H9 (cell line): ENCODE measurements around the gene FHOD3. TPM values are rescaled to one million over a fixed set of nuclear protein-coding genes. Genes with fewer than 3 reads are reported as not detected.

Experiments
- DNase-seq: peaks from one replicate; pipeline ENCODE4 v3.0.0-alpha.2; 2017
- H2AFZ ChIP-seq: one replicate; pipeline ENCODE4 v1.6.1; 2013; ENCODE audit warnings: mild to moderate bottlenecking, low read length, control low read depth, moderate library complexity
- H2AK5ac ChIP-seq: 2 replicates; pipeline ENCODE4 v1.6.1; 2013; ENCODE audit warnings: low read length, control low read depth, mixed read lengths; ENCODE audit not compliant: insufficient read length
- H2BK120ac ChIP-seq: one replicate; pipeline ENCODE4 v1.6.1; 2013; ENCODE audit warnings: low read depth, mild to moderate bottlenecking, low read length, control low read depth, inconsistent platforms; ENCODE audit not compliant: poor library complexity, severe bottlenecking
- H2BK12ac ChIP-seq: 2 replicates; pipeline ENCODE4 v1.6.1; 2013; ENCODE audit warnings: low read length, control low read depth, mixed read lengths, low read depth; ENCODE audit not compliant: insufficient read length
- H2BK15ac ChIP-seq: 2 replicates; pipeline ENCODE4 v1.6.1; 2013; ENCODE audit warnings: low read depth, low read length, control low read depth
- H2BK20ac ChIP-seq: one replicate; pipeline ENCODE4 v1.6.1; 2013; ENCODE audit warnings: low read depth, mild to moderate bottlenecking, low read length, control low read depth, inconsistent platforms; ENCODE audit not compliant: poor library complexity, severe bottlenecking
- H2BK5ac ChIP-seq: 2 replicates; pipeline ENCODE4 v1.6.1; 2013; ENCODE audit warnings: low read length, control low read depth, mixed read lengths; ENCODE audit not compliant: insufficient read length
- H3K14ac ChIP-seq: 2 replicates; pipeline ENCODE4 v1.6.1; 2013; ENCODE audit warnings: low read length, control low read depth; ENCODE audit not compliant: insufficient read depth
- H3K18ac ChIP-seq: 2 replicates; pipeline ENCODE4 v1.6.1; 2013; ENCODE audit warnings: low read depth, mild to moderate bottlenecking, mixed read lengths, low read length, control low read depth; ENCODE audit not compliant: insufficient read length
- H3K23ac ChIP-seq: 2 replicates; pipeline ENCODE4 v1.6.1; 2013; ENCODE audit warnings: low read length, control low read depth, mixed read lengths, low read depth; ENCODE audit not compliant: insufficient read length
- H3K23me2 ChIP-seq: 2 replicates; pipeline ENCODE4 v1.6.1; 2013; ENCODE audit warnings: low read depth, mild to moderate bottlenecking, mixed read lengths, low read length, control low read depth; ENCODE audit not compliant: insufficient read length, poor library complexity, severe bottlenecking
- H3K27ac ChIP-seq: 2 replicates; pipeline ENCODE4 v1.5.1; 2013; ENCODE audit warnings: low read length, control low read depth, mixed read lengths, low read depth; ENCODE audit not compliant: insufficient read length
- H3K27me3 ChIP-seq: 2 replicates; pipeline ENCODE4 v1.6.1; 2013; ENCODE audit warnings: low read length, control low read depth, inconsistent platforms; ENCODE audit not compliant: insufficient read depth
- H3K4ac ChIP-seq: 2 replicates; pipeline ENCODE4 v1.6.1; 2013; ENCODE audit warnings: low read depth, mild to moderate bottlenecking, control low read depth, inconsistent platforms, low read length, moderate library complexity
- H3K4me1 ChIP-seq: 2 replicates; pipeline ENCODE4 v1.6.1; 2013; ENCODE audit warnings: low read length, control low read depth, inconsistent platforms; ENCODE audit not compliant: insufficient read depth
- H3K4me2 ChIP-seq: 2 replicates; pipeline ENCODE4 v1.6.1; 2013; ENCODE audit warnings: low read length, control low read depth, mixed read lengths; ENCODE audit not compliant: insufficient read length, insufficient read depth
- H3K56ac ChIP-seq: 2 replicates; pipeline ENCODE4 v1.6.1; 2013; ENCODE audit warnings: low read depth, mild to moderate bottlenecking, mixed read lengths, low read length, control low read depth; ENCODE audit not compliant: insufficient read length
- H3K79me1 ChIP-seq: 2 replicates; pipeline ENCODE4 v1.6.1; 2013; ENCODE audit warnings: low read depth, mild to moderate bottlenecking, moderate library complexity, low read length, control low read depth, inconsistent platforms; ENCODE audit not compliant: insufficient read depth, poor library complexity, severe bottlenecking
- H3K79me2 ChIP-seq: 2 replicates; pipeline ENCODE4 v1.6.1; 2013; ENCODE audit warnings: low read length, control low read depth, inconsistent platforms; ENCODE audit not compliant: insufficient read depth
- H3K9ac ChIP-seq: 2 replicates; pipeline ENCODE4 v1.6.1; 2013; ENCODE audit warnings: low read length, control low read depth, mixed read lengths; ENCODE audit not compliant: insufficient read length; ENCODE audit errors: extremely low read depth
- H3K9me3 ChIP-seq: one replicate; pipeline ENCODE4 v1.6.1; 2013; ENCODE audit warnings: low read depth, low read length, inconsistent platforms; ENCODE audit not compliant: control insufficient read depth
- H3T11ph ChIP-seq: one replicate; pipeline ENCODE4 v1.6.1; 2013; ENCODE audit warnings: mild to moderate bottlenecking, low read length, control low read depth, inconsistent platforms
- H4K20me1 ChIP-seq: one replicate; pipeline ENCODE4 v1.6.1; 2013; ENCODE audit not compliant: control insufficient read depth, insufficient read length, insufficient read depth
- H4K5ac ChIP-seq: 2 replicates; pipeline ENCODE4 v1.6.1; 2013; ENCODE audit warnings: low read depth, mild to moderate bottlenecking, mixed read lengths, low read length, control low read depth; ENCODE audit not compliant: insufficient read length
- H4K8ac ChIP-seq: replicated peaks from 2 replicates; pipeline ENCODE4 v1.6.1; 2013; ENCODE audit warnings: low read length, control low read depth, mixed read lengths, low read depth; ENCODE audit not compliant: insufficient read length
- H4K91ac ChIP-seq: 2 replicates; pipeline ENCODE4 v1.6.1; 2013; ENCODE audit warnings: low read depth, mild to moderate bottlenecking, moderate library complexity, mixed read lengths, low read length, control low read depth; ENCODE audit not compliant: insufficient read length
- H3K27ac Mint-ChIP-seq, 3 experiments: 2 replicates in 2 of 3; 3 replicates in 1 of 3; pipeline ENCODE4 v1.8.0; 2020 to 2021; ENCODE audit warnings: mixed read lengths in 3 of 3, mild to moderate bottlenecking in 1 of 3, moderate library complexity in 1 of 3
- H3K27me3 Mint-ChIP-seq: 2 replicates; pipeline ENCODE4 v1.8.0; 2021; ENCODE audit warnings: low read depth, mild to moderate bottlenecking, moderate library complexity, mixed read lengths
- H3K36me3 Mint-ChIP-seq, 3 experiments: 2 replicates in 2 of 3; 3 replicates in 1 of 3; pipeline ENCODE4 v1.8.0; 2020 to 2021; ENCODE audit warnings: low read depth in 3 of 3, mixed read lengths in 3 of 3; ENCODE audit not compliant: insufficient read depth in 1 of 3
- H3K4me1 Mint-ChIP-seq, 2 experiments: 2 replicates each; pipeline ENCODE4 v1.8.0; 2020; ENCODE audit warnings: mixed read lengths in 2 of 2
- H3K4me3 Mint-ChIP-seq, 2 experiments: 2 replicates in 1 of 2; 3 replicates in 1 of 2; pipeline ENCODE4 v1.8.0; 2020 to 2021; ENCODE audit warnings: mild to moderate bottlenecking in 2 of 2, mixed read lengths in 2 of 2, moderate library complexity in 1 of 2
- H3K9me3 Mint-ChIP-seq, 2 experiments: 2 replicates in 1 of 2; 3 replicates in 1 of 2; pipeline ENCODE4 v1.8.0; 2020; ENCODE audit warnings: mild to moderate bottlenecking in 2 of 2, mixed read lengths in 2 of 2, moderate library complexity in 1 of 2
- CTCF ChIP-seq: fragments of 200-600 bp; sonication (generic); conservative IDR thresholded peaks from 3 replicates; pipeline ENCODE4 v1.8.0; 2021; ENCODE audit warnings: antibody characterized with exemption, mild to moderate bottlenecking
- WGBS: extraction: QIAGEN DNeasy Blood & Tissue Kit; methylation state at CpG from one replicate; pipeline ENCODE4 v1.1.7; 2013; ENCODE audit warnings: missing lambda C conversion rate, low lambda C conversion rate, mixed read lengths; ENCODE audit not compliant: insufficient read length; ENCODE audit errors: extremely low coverage; 5-methylcytosine and 5-hydroxymethylcytosine counted together
- total RNA-seq: library from RNA; stranded (reverse); gene quantifications from 2 replicates; pipeline ENCODE4 v1.2.1, GENCODE V29; 2021

The FHOD3 gene
- total RNA-seq, 1 experiment from 2014 or later, result 8.0 TPM

GRCh38 chr18:36420826-36421225 lies 123.3 kb downstream of the FHOD3 start:
- Histone ChIP-seq H2BK15ac (no peak overlapping the region), H4K5ac (no peak overlapping the region), H2BK12ac (no peak overlapping the region), H3K23me2 (no peaks in the 10 kb centered on the region), H3K27me3 (no peaks in the 10 kb centered on the region), H3K56ac (no peak overlapping the region), H3T11ph (no peak overlapping the region), H2BK20ac (no peak overlapping the region), H3K79me2 (no peaks in the 10 kb centered on the region), H3K14ac (no peak overlapping the region), H3K4ac (no peak overlapping the region), H3K79me1 (no peaks in the 10 kb centered on the region), H3K9ac (no peak overlapping the region), H3K18ac (no peak overlapping the region), H2BK120ac (no peak overlapping the region), H3K4me1 (no peaks in the 10 kb centered on the region), H4K91ac (no peak overlapping the region), H4K20me1 (no peaks in the 10 kb centered on the region), H3K9me3 (no peaks in the 10 kb centered on the region), H3K4me2 (no peak overlapping the region), H4K8ac (no peak overlapping the region), H3K27ac (no peak overlapping the region), H2AFZ (no peak overlapping the region), H2AK5ac (no peak overlapping the region), H3K23ac (no peak overlapping the region), H2BK5ac (no peak overlapping the region)
- no peaks in the 10 kb centered on the region for H3K36me3 Mint-ChIP-seq
- WGBS, result no CpG with 5 or more reads among the region's 1 CpG
- H3K27ac Mint-ChIP-seq, result no peak overlapping the region
- TF ChIP-seq CTCF, result no peak
- H3K9me3 Mint-ChIP-seq, result no peaks in the 10 kb centered on the region
- DNase-seq, result no peak
- no peak overlapping the region for H3K4me3 Mint-ChIP-seq
- H3K4me1 Mint-ChIP-seq, result peaks cover 10 to 28% of the 10 kb centered on the region in 2 experiments
- H3K27me3 Mint-ChIP-seq, result no peaks in the 10 kb centered on the region
